ENCODE data around the gene RAP1A.
A peak's percentile ranks its signal among the peaks of the same experiment; 100 is the strongest.
"Not testable (repeated sequence)": the region's sequence is repeated elsewhere in the genome, so short reads cannot be mapped to it uniquely, and the experiment has no call there.

RAP1A gene

GRCh38 chr1:111632771-111633170 lies 13.2 kb downstream of the RAP1A start:
- Mint-ChIP-seq H3K4me1 (peaks cover 91% of the 10 kb centered on the region), H3K27ac (peak overlapping the region; percentile 83), H3K36me3 (peaks cover 11% of the 10 kb centered on the region)
- not testable (repeated sequence) for H3K27me3 Mint-ChIP-seq, H3K9me3 Mint-ChIP-seq, H3K4me3 Mint-ChIP-seq

- no peak overlapping the region for H3K4me3 Mint-ChIP-seq
- peaks cover 10% of the 10 kb centered on the region for H3K36me3 Mint-ChIP-seq
- H3K4me1 Mint-ChIP-seq: peaks cover 90% of the 10 kb centered on the region
- no peaks in the 10 kb centered on the region for H3K9me3 Mint-ChIP-seq
- peak overlapping the region; percentile 46 for H3K27ac Mint-ChIP-seq
- no peaks in the 10 kb centered on the region for H3K27me3 Mint-ChIP-seq
Observed at GRCh38 chr1:111633736-111634247, 14.2 kb downstream of the RAP1A start.

- peaks cover 86% of the 10 kb centered on the region for H3K4me1 Mint-ChIP-seq
- peak overlapping the region; percentile 52 for H3K4me3 Mint-ChIP-seq
- H3K9me3 Mint-ChIP-seq: no peaks in the 10 kb centered on the region
- H3K27me3 Mint-ChIP-seq: no peaks in the 10 kb centered on the region
- peaks cover 7% of the 10 kb centered on the region for H3K36me3 Mint-ChIP-seq
- H3K27ac Mint-ChIP-seq: peak overlapping the region; percentile 51
Observed at GRCh38 chr1:111635324-111636009, 15.9 kb downstream of the RAP1A start.

- peaks cover 72% of the 10 kb centered on the region for H3K4me1 Mint-ChIP-seq
- H3K36me3 Mint-ChIP-seq: peaks cover 3% of the 10 kb centered on the region
- peaks cover 3% of the 10 kb centered on the region for H3K9me3 Mint-ChIP-seq
- no peaks in the 10 kb centered on the region for H3K27me3 Mint-ChIP-seq
- peak overlapping the region; percentile 19 for H3K27ac Mint-ChIP-seq
- peak overlapping the region; percentile 55 for H3K4me3 Mint-ChIP-seq
Observed at GRCh38 chr1:111638320-111638719, 18.7 kb downstream of the RAP1A start.

GRCh38 chr1:111639602-111640198 lies 20.1 kb downstream of the RAP1A start:
- no peaks in the 10 kb centered on the region for H3K27me3 Mint-ChIP-seq
- H3K4me3 Mint-ChIP-seq: no peak overlapping the region
- H3K27ac Mint-ChIP-seq: peak overlapping the region; percentile 51
- H3K9me3 Mint-ChIP-seq: peaks cover 5% of the 10 kb centered on the region
- peaks cover 8% of the 10 kb centered on the region for H3K36me3 Mint-ChIP-seq
- peaks cover 77% of the 10 kb centered on the region for H3K4me1 Mint-ChIP-seq

GRCh38 chr1:111643097-111643496 lies 23.5 kb downstream of the RAP1A start:
- Mint-ChIP-seq H3K4me1 (peaks cover 79% of the 10 kb centered on the region), H3K27ac (peak overlapping the region; percentile 62), H3K4me3 (no peak overlapping the region), H3K36me3 (peaks cover 9% of the 10 kb centered on the region), H3K9me3 (peaks cover 5% of the 10 kb centered on the region), H3K27me3 (no peaks in the 10 kb centered on the region)

- H3K4me1 Mint-ChIP-seq: peaks cover 79% of the 10 kb centered on the region
- H3K27ac Mint-ChIP-seq: no peak overlapping the region
- no peaks in the 10 kb centered on the region for H3K27me3 Mint-ChIP-seq
- H3K36me3 Mint-ChIP-seq: peaks cover 9% of the 10 kb centered on the region
- H3K4me3 Mint-ChIP-seq: peak overlapping the region; percentile 26
- H3K9me3 Mint-ChIP-seq: peaks cover 5% of the 10 kb centered on the region
Observed at GRCh38 chr1:111643696-111644095, 24.1 kb downstream of the RAP1A start.

GRCh38 chr1:111644506-111644905 lies 24.9 kb downstream of the RAP1A start:
- H3K27me3 Mint-ChIP-seq: no peaks in the 10 kb centered on the region
- no peak overlapping the region for H3K4me3 Mint-ChIP-seq
- H3K27ac Mint-ChIP-seq: peak overlapping the region; percentile 83
- H3K9me3 Mint-ChIP-seq: peaks cover 5% of the 10 kb centered on the region
- H3K36me3 Mint-ChIP-seq: peaks cover 9% of the 10 kb centered on the region
- H3K4me1 Mint-ChIP-seq: peaks cover 79% of the 10 kb centered on the region

GRCh38 chr1:111647736-111648135 lies 28.1 kb downstream of the RAP1A start:
- peaks cover 9% of the 10 kb centered on the region for H3K36me3 Mint-ChIP-seq
- H3K9me3 Mint-ChIP-seq: peaks cover 5% of the 10 kb centered on the region
- peak overlapping the region; percentile 94 for H3K27ac Mint-ChIP-seq
- H3K4me1 Mint-ChIP-seq: peaks cover 88% of the 10 kb centered on the region
- peak overlapping the region; percentile 78 for H3K4me3 Mint-ChIP-seq
- no peaks in the 10 kb centered on the region for H3K27me3 Mint-ChIP-seq

GRCh38 chr1:111648806-111649205 lies 29.2 kb downstream of the RAP1A start:
- Mint-ChIP-seq H3K4me3 (peak overlapping the region; percentile 45), H3K9me3 (no peaks in the 10 kb centered on the region), H3K27me3 (no peaks in the 10 kb centered on the region)

GRCh38 chr1:111649227-111649626 lies 29.6 kb downstream of the RAP1A start:
- peaks cover 91% of the 10 kb centered on the region for H3K4me1 Mint-ChIP-seq
- H3K27ac Mint-ChIP-seq: no peak overlapping the region
- H3K36me3 Mint-ChIP-seq: peaks cover 7% of the 10 kb centered on the region
- no peaks in the 10 kb centered on the region for H3K9me3 Mint-ChIP-seq
- no peaks in the 10 kb centered on the region for H3K27me3 Mint-ChIP-seq
- H3K4me3 Mint-ChIP-seq: peak overlapping the region; percentile 45

More at GRCh38 chr1:111648806-111649205, 29.2 kb downstream of the RAP1A start:
- H3K27ac Mint-ChIP-seq: no peak overlapping the region
- peaks cover 90% of the 10 kb centered on the region for H3K4me1 Mint-ChIP-seq
- H3K36me3 Mint-ChIP-seq: peaks cover 8% of the 10 kb centered on the region

GRCh38 chr1:111649648-111650047 lies 30.1 kb downstream of the RAP1A start:
- Mint-ChIP-seq H3K27me3 (no peaks in the 10 kb centered on the region), H3K4me3 (no peak overlapping the region), H3K4me1 (peaks cover 88% of the 10 kb centered on the region), H3K27ac (no peak overlapping the region), H3K36me3 (peaks cover 6% of the 10 kb centered on the region), H3K9me3 (no peaks in the 10 kb centered on the region)

GRCh38 chr1:111653709-111654108 lies 34.1 kb downstream of the RAP1A start:
- Mint-ChIP-seq H3K4me3 (peak overlapping the region; percentile 45), H3K27ac (peak overlapping the region; percentile 86), H3K27me3 (no peaks in the 10 kb centered on the region), H3K4me1 (peaks cover 77% of the 10 kb centered on the region), H3K36me3 (peaks cover 6% of the 10 kb centered on the region), H3K9me3 (no peaks in the 10 kb centered on the region)

- peak overlapping the region; percentile 81 for H3K27ac Mint-ChIP-seq
- no peak overlapping the region for H3K4me3 Mint-ChIP-seq
- peaks cover 66% of the 10 kb centered on the region for H3K4me1 Mint-ChIP-seq
- no peaks in the 10 kb centered on the region for H3K27me3 Mint-ChIP-seq
- H3K9me3 Mint-ChIP-seq: no peaks in the 10 kb centered on the region
- H3K36me3 Mint-ChIP-seq: peaks cover 6% of the 10 kb centered on the region
Observed at GRCh38 chr1:111654839-111655238, 35.2 kb downstream of the RAP1A start.

GRCh38 chr1:111656086-111657017 lies 36.8 kb downstream of the RAP1A start:
- Mint-ChIP-seq H3K4me1 (peaks cover 52% of the 10 kb centered on the region), H3K4me3 (peak overlapping the region; percentile 6), H3K27ac (peak overlapping the region; percentile 52), H3K36me3 (peaks cover 6% of the 10 kb centered on the region), H3K27me3 (no peaks in the 10 kb centered on the region), H3K9me3 (no peaks in the 10 kb centered on the region)

Data from activated naive CD4-positive, alpha-beta T cell treated with anti-CD3 and anti-CD28 coated beads, Interleukin-2, amount 50 U/mL, for 24 hours (primary cell).